NCI-H146 treated with DMSO at 0.1 percent for 48 hours (cell line): ENCODE data around the gene COPS9.

Source experiments
- DNase-seq: peaks from one replicate; lab custom pipeline; 2025; ENCODE audit not compliant: unreplicated experiment; lab: John Stamatoyannopoulos, UW

The COPS9 gene

GRCh38 chr2:240166761-240167587, 30.9 kb upstream of the COPS9 start:
- DNase-seq, result no peak

- DNase-seq, result no peak
These were observed 30.1 kb upstream of the COPS9 start for GRCh38 chr2:240166191-240166590.

- no peak for DNase-seq
These were observed 29.6 kb upstream of the COPS9 start for GRCh38 chr2:240165661-240166060.

- no peak for DNase-seq
These were observed 28.9 kb upstream of the COPS9 start for GRCh38 chr2:240165034-240165433.

- no peak for DNase-seq
These were observed 28.5 kb upstream of the COPS9 start for GRCh38 chr2:240164586-240164985.

- DNase-seq, result no peak
These were observed 27.9 kb upstream of the COPS9 start for GRCh38 chr2:240163844-240164574.

GRCh38 chr2:240162939-240163714, 27.0 kb upstream of the COPS9 start:
- no peak for DNase-seq

GRCh38 chr2:240162531-240162930, 26.4 kb upstream of the COPS9 start:
- no peak for DNase-seq

- DNase-seq, result no peak
These were observed 25.9 kb upstream of the COPS9 start for GRCh38 chr2:240162032-240162431.

GRCh38 chr2:240161087-240161750, 25.1 kb upstream of the COPS9 start:
- DNase-seq, result no peak

GRCh38 chr2:240160291-240161086, 24.4 kb upstream of the COPS9 start:
- no peak for DNase-seq

- no peak for DNase-seq
These were observed 23.2 kb upstream of the COPS9 start for GRCh38 chr2:240159251-240159839.

GRCh38 chr2:240157147-240157470, 21.0 kb upstream of the COPS9 start:
- DNase-seq, result no peak

- no peak for DNase-seq
These were observed 20.5 kb upstream of the COPS9 start for GRCh38 chr2:240156435-240157146.

- no peak for DNase-seq
These were observed 19.8 kb upstream of the COPS9 start for GRCh38 chr2:240155745-240156390.

- no peak for DNase-seq
These were observed 19.1 kb upstream of the COPS9 start for GRCh38 chr2:240155048-240155744.

- DNase-seq, result no peak
These were observed 18.5 kb upstream of the COPS9 start for GRCh38 chr2:240154606-240155005.

- DNase-seq, result no peak
These were observed 17.3 kb upstream of the COPS9 start for GRCh38 chr2:240153418-240153817.
